T-helper 1 cell (primary cell): Measurements from ENCODE around the gene TSACC.
"Not testable (repeated sequence)": the region's sequence is repeated elsewhere in the genome, so short reads cannot be mapped to it uniquely, and the experiment has no call there.

Source experiments
- DNase-seq, 5 donors: peaks; one replicate each; pipeline ENCODE4 v3.0.0-alpha.2; 2012 to 2020
- total RNA-seq, 4 donors: gene quantifications; one replicate each; lab custom pipeline; 2026; lab: John Stamatoyannopoulos, UW

Gene TSACC
- total RNA-seq = 0.24 to 1.1 (median 0.58) reads per million in 4 donors

DNA sequence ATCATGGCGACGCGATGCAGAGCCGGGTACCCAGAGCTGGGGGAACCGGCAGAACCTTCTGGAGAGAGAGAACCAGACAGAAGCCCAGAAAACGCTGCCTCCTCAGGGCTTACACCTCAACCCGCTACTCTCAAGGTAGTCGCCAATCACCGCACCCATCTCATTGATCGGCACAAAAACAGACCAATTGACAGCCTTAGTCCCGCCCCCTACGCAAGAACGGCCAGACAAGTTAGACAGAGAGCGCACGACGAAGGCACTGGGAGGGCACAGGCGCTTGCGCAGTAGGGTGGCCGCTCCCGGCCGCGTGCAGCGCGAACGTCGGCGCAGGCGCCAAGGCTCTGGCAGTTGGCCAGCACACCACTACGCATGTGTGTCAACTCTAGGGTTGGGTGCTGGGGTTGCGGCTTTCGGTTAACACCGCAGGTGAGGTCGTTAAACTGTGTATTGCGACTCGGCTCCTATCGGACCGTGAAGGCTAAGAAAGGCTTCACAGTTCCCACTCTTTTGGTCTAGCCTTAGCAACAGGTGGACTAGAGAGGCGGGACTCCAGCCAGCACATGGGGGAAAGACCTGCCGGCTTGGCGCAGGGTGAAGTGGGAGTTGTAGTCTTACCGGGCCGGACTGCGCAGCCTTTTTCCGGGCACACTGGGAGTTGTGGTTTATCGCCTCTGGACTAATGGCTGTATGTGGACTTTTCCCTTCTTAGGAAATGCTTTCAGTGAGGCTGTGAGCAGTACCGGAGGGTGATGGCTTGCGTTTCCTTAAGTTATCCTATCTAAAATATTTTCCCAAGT lies at the start of gene TSACC, which contains the start of gene CCT3:
Gene TSACC, plus strand, starts transcription at position 347 of the 797 bp plus-strand sequence. CDS start 1,232 bp downstream, outside the sequence.
Gene CCT3, minus strand, starts transcription at position 113 of the 797 bp plus-strand sequence. Its CDS starts 108 bp downstream, at position 5.
- peak; percentile 97 to 100 (median 98) for DNase-seq

DNA sequence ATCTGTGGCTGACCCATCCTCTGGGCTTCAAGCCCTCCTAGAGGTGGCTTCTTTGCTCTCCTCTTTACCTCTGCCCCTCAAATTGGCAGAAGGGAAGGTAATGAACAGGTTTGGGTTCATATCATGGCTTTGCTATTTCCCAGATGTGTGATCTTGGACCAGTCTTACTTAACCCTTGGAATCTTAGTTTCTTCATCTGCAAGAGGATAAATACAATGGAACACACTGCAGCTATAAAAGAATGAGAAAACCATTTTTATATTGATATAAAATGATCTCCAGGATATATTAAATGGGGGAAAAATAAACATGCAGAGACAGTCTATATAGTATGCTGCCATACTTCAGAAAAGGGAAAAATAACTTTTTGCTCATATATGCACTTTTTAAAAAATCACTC lies 48.5 kb upstream of the TSACC start:
- DNase-seq = no peak

DNA sequence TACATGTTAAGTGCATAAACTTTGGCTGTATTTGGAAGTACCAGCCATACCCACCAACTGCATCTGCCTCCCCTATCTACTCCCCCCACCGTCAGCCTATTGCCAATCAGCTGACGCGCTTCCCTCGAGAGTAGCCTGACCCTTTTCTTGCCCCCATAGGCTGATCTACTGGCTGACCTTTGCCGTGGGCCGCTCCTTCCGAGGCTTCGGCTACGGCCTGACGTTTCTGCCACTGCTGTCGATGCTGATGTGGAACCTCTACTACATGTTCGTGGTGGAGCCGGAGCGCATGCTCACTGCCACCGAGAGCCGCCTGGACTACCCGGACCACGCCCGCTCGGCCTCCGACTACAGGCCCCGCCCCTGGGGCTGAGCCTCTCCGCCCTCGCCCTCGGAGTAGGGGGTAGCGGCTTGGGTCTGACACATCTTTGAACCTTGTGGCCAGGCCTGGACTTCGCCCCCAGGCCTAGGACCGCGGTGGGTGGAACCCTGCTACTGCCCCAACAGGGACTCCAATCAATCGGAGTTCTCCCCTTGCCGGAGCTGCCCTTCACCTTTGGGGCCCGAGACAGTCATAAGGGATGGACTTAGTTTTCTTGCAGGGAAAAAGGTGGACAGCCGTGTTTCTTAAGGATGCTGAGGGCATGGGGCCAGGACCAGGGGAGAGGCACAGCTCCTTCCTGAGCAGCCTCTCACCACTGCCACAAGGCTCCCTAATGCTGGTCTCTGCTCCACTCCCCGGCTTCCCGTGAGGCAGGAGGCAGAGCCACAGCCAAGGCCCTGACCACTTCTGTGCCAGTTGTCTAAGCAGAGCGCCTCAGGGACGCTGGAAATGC lies 46.9 kb upstream of the TSACC start:
- DNase-seq = no peak

DNA sequence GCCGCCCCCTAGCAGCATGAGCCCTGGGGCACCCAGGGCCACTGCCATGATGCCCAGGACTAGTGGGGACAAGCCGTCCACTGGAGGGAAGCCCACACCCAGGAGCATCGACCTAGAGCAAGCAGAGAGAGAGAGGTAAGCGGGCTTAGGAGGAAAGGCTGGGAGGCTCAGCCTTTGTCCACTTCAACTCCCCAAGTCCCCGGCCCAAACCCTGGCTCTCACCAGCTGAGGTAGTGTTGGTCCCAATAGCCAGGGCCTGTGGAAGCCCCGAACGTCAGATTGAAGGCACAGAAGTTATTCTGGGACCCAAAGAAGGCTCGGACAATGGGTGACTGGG lies 45.3 kb upstream of the TSACC start:
- DNase-seq = no peak

DNA sequence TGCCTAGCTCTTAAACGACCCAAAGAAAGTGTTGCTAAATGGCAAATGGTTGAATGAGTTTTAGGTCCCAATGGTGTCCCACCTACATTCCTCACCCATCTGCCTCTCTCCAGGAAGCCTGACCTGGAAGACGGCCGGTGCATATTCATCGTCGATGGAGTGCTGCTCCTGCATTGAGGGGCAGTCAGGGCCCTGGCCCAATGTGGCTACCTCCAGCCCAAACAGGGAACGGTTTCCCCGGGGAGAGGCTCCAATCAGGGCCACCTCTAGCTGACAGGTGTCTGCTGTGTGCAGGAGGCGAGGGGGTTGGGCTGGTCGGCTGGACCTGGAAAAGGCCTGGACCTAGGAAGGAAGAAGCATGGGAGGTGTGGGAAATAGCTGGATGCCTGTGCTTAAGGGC lies 44.4 kb upstream of the TSACC start:
- DNase-seq = no peak

DNA sequence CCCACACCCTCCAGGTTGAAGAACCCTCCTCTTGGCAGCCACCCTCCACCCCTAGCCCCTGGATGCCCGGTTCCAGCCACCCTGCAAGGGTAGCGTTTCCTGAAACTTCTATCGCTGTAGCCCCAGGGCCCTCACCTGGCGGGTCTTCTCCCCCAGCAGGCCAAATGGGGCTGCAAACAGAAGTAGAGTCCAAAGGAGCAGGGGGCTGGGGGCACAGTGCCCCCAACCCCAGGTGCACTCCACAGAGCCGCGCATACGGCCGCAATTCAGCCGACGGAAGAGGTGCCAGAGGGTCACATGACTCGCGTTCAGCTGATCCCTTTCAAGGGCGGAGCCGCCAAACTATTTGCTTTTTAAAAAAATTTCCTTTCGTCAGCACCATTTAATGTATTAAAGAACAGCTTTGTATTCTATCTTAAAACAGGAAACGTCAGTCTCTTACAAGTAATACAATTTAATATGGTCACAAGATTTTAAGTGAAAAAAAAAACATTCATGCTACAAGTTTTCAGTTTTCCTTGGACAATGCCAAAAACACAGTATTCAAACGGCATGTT lies 42.9 kb upstream of the TSACC start, which contains the start of gene GLMP:
Gene GLMP, minus strand, starts transcription at position 289 of the 557 bp plus-strand sequence. Its CDS starts 34 bp downstream, at position 255.
- peak in 4 of 5 donors; percentile 31 to 64 (median 52) for DNase-seq

DNA sequence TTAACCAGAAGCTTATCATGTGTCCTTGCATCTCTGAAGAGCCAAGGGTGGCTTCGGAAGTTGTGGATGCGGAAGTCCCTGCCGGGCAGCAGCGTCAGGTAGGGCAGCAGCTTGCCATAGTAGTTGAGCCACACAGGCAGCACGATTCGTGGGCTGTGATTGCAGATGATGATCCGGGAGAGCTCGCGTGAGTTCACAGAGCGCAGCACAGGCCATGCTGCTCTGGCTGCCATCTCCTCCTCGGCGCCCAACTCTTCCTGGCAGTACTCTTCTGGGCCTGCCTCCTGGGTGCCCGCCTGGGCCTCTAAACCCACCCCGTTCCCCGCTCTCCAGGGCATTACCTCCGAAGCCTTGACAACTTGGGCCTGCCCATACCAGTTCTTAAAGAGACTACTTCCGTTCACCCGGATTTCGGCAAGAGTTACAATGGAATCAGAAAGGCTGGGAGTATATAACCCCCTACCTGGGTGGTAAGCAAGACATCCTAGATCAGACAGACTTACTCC lies 39.4 kb upstream of the TSACC start, which contains the start of gene VHLL:
Gene VHLL, minus strand, starts transcription at position 456 of the 506 bp plus-strand sequence. Its CDS starts 118 bp downstream, at position 338.
- DNase-seq = no peak

DNA sequence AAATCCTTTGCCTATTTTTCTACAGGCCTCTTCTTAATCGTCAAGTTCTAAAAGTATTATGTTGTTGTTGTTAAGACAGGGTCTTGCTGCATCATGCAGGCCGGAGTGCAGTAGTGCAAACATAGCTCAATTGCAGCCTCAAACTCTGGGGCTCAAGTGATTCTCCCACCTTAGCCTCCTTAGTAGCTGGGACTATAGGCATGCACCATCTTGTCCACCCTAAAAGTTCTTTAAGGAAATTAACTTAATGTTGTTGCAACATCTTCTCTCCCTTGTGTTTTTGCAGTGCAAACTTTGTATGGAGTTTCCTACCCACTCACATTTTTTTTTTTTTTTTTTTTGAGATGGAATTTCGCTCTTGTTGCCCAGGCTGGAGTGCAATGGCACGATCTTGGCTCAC lies 35.1 kb upstream of the TSACC start:
- DNase-seq = no peak

DNA sequence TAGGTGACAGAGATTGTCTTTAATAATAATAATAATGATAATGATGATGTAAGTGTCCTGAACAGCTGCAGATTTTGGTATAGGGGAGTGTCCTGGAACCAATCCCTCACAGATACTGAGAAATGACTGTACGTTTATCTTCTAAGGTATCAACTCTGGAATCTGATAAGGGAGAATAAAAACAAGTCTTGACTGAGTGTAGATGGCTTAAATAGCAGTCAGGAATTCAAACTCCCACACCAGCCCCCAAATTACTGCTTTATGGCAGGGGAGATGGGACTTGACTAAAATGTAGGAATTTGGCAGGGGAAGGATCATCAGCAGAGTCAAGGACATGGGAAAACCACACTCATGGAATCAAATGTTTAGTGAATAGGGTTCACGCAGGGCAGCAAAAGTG lies 33.1 kb upstream of the TSACC start:
- no peak for DNase-seq

DNA sequence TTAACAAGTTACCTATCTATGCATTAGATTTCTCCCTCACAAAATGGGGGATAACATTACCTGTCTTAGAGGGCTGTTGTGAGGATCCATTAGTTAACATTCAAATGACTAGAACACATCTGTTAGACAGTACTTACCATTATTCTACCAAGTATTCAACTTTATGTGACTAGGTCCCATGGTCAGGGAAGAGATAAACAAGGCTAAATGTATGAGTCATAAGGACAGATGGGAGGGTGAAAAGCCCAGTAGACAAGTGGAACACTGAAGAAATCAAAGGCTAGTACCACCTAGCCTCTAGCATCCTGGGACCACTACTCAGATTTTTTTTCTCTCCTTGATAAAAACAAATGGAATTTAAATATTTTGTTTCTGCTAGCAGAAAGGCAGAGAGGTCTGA lies 30.2 kb upstream of the TSACC start:
- no peak for DNase-seq

DNA sequence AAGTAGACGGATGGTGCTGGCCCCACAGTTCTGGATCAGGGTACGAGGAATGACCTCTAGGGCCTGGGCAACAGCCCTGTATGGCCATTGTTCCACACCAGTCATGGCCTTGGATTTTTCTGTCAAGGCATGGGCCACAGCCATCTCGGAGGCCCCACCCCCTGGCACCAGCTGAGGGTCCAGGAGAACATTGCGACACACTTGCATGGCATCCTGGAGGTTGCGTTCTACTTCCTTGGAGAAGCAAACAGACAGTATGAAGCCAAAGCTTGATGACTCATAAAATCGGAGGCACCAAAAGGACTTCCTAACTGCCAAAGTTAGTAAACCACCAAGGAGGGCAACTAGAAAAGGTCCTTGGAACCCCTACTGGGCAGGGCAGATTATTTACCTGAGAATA lies 27.4 kb upstream of the TSACC start:
- DNase-seq = no peak

DNA sequence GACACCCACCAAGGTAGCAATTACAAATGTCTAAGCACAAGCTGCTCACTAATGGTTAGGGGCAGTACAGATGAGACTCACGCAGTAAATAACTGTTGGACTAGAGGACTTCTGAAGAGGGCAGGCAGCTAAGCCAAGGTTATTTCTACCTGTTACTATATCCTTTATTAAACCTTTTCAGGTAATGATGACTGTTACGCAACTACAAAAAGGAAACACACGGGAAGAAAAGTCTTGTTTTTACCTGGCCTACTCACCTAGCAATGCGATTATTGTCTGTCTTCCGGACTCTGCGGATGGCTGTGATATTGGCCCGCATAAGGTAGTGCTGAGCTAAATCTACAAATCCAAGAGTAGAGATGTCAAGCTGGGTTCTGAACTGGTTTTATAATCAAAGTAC lies 21.4 kb upstream of the TSACC start:
- no peak for DNase-seq

DNA sequence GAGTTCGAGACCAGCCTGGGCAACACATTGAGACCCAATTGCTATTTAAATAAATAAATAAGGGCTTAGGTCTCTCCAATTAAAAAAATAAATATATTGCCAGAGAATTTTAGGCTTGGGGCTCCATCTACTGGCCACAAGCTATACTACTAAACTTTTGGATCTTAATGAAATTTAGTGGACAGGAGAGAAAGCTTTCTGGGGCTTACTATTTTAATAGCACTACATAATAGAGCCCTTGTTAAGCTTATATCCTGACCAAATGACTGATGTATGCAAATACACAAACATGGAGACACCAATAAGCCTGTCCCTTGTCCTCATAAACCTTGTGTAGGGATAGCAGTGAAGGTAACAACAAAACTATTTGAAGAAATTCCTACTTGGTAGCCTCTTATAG lies 18.7 kb upstream of the TSACC start:
- DNase-seq = peak in 2 of 5 donors; percentile 15

DNA sequence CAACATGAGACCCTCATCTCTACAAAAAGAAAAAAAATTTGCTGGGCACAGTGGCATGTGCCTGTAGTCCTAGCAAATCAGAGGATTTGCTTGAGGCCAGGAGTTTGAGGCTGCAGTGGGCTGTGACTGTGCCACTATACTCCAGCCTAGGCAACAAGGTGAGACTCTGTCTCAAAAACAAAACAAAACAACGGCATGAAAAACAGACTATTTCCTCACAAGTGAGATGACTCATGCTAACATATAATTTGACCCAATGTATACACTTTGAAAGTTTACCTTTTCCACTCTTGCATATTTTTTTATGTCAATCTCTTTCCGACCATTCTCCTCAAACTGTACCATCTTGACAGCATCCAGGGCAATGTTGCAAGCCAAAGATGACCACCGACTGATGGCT lies 17.8 kb upstream of the TSACC start:
- DNase-seq = no peak

DNA sequence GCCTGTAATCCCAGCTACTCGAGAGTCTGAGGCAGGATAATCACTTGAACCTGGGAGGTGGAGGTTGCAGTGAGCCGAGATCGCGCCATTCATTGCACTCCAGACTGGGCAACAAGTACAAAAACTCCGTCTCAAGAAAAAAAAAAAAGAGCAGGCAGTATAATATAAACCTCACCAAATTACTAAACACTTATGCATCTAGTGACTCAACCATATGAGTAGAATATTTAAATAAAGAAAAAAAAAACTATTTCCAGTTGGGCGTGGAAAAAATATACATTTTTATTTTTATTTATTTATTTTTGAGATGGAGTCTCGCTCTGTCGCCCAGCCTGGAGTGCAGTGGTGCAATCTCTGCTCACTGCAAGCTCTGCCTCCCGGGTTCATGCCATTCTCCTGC lies 15.1 kb upstream of the TSACC start:
- DNase-seq = not testable (repeated sequence)

DNA sequence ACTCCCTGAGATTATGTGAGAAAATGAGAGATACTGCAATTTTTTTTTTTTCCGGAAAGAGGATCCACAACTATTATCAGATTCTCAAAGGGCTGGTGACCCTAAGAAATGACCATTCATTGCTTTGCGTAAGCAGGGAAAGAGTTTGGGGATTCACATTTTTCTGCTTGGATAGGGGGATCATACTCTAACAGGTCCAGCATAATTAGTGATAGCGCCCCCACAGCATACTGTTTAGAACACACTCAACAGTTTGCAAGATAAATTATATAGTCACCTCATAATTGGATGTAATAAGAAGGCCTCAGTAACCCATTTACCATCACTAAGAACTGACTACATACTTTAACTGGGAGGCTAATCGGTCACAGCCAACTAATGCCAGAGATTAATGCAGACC lies 2.1 kb upstream of the TSACC start:
- DNase-seq = no peak

DNA sequence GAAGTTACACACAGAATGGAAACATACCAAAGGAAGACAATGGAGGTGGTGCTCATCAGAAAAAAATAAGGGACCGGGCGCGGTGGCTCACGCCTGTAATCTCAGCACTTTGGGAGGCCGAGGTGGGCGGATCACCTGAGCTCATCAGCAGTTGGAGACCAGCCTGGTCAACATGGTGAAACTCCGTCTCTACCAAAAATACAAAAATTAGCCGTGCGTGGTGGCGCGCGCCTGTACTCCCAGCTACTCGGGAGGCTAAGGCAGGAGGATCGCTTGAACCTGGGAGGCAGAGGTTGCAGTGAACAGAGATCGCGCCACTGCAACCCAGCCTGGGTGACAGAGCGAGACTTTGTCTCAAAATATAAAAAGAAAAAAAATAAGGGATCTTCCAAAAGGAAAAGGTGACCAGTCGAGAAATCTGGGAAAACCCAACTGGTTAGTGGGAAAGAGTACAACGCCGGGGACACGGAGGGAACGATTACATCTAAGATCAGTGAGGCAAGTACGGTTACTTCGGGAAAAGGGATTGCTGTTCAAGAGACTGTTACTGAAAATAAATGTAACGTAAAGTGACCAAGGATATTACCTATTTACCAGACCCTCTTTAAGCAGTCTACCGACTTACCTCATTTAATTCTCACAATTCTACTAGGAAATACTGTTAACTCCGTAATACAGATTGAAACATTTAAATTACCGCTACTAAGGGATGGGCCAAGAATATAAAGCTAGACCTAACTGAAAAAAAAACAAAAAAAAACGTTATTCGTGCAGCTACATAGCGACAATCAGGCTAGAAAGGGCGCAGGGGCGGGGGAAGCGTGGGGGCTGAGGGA lies 1.1 kb upstream of the TSACC start:
- DNase-seq = no peak

DNA sequence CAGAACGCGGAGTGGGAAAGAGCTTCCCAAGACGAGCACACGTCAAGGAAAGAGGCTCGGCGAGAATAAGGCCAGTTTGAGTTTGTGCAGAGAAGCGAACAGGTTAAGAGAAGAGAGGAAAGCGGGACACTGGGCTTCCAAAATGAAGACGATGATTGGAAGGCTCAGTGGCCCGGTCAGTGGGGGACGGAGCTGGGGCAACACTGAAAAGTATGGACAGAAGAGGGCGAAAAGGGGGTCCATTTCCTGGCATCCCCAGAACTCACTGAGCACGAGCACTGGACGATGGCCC lies 492 bp upstream of the TSACC start:
- no peak for DNase-seq

DNA sequence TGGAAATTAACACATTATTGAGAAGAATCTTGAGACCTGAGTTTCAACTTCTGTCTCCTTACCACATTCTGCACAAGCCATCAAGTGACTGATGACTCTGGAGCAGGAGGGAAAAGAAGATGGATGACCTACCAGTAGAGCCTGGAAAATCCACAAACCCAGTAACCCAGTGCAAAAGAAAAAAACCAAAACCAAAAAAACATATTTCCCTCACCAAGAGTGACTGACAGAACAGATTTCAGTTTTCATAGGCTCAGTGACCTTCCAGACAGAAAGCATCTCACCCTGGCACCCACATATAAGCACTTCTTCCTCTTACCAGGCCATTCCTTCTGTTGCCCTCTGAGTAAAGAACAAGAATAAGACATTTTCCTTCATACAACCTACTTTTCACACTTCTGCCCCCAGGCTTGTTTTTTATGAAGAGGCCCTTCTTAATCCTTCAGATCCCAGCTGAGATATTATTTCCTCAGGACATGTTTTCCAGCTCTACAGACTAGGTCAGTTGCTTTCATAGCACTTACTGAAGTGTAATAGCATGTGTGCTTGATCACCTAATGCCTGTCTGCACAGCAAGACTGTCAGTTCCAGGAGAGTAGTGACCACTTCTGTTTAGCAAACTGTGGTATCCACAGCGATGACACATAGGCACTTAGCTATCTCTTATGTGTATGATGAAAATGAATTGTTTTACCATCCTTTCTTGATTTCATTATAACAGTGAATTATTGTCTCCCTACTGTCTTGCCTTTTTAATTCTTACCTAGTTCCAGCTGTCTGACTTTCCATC lies 4.0 kb downstream of the TSACC start:
- no peak for DNase-seq

DNA sequence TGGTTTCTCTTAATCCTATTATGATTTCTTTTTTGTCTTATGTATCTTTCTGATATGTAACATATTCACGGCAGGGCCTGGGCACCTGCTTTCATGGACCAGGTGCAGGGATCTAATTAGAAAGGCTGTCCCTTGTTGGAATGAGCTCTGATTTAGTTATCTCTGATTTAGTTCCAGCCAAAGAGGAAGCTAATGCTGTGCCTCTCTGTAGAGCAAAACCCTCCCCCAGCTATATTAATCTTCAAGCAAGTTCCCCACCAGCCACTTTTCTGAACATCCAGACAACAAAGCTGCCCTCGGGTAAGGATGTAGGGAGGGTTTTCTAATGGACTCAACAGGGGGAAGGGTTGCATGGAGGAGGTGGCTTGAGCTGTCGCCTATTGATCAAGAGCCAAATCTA lies 6.1 kb downstream of the TSACC start:
- no peak for DNase-seq

DNA sequence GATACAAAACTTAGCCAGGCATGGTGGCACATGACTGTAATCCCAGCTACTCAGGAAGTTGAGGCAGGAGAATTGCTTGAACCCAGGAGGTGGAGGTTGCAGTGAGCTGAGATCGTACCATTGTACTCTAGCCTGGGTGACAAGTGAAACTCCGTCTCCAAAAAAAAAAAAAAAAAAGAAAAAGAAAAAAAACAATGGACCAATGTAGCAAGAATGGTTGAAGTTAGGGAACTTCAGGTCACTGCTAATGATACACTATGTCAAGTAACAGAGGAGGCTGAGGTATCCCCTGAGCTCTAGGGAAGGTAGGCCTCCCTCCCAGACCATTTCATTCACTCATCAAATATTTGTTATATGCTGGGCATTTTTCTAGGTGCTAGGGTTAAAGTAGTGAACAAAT lies 7.7 kb downstream of the TSACC start:
- DNase-seq = not testable (repeated sequence)
